ENCODE measurements around the gene GORASP1. TPM values are rescaled to one million over a fixed set of nuclear protein-coding genes. Genes with fewer than 3 reads are reported as not detected.

The GORASP1 gene
- total RNA-seq, 1 experiment from 2014 or later, result 43.6 TPM

GRCh38 chr3:39118931-39119660, 11.7 kb upstream of the GORASP1 start:
- no peaks in the 10 kb centered on the region for H3K4me1 Mint-ChIP-seq (ENCODE audit: low read depth, unreplicated experiment)
- H3K27ac Mint-ChIP-seq (ENCODE audit: unreplicated experiment), result no peak overlapping the region
- TF ChIP-seq, protein P1, sequence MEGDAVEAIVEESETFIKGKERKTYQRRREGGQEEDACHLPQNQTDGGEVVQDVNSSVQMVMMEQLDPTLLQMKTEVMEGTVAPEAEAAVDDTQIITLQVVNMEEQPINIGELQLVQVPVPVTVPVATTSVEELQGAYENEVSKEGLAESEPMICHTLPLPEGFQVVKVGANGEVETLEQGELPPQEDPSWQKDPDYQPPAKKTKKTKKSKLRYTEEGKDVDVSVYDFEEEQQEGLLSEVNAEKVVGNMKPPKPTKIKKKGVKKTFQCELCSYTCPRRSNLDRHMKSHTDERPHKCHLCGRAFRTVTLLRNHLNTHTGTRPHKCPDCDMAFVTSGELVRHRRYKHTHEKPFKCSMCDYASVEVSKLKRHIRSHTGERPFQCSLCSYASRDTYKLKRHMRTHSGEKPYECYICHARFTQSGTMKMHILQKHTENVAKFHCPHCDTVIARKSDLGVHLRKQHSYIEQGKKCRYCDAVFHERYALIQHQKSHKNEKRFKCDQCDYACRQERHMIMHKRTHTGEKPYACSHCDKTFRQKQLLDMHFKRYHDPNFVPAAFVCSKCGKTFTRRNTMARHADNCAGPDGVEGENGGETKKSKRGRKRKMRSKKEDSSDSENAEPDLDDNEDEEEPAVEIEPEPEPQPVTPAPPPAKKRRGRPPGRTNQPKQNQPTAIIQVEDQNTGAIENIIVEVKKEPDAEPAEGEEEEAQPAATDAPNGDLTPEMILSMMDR (IDR thresholded peaks at IDR 0.05; ENCODE audit: insufficient read depth in 1 of 2, low read depth in 1 of 2, low read length in 1 of 2, severe bottlenecking in 1 of 2, unreplicated experiment in 1 of 2), result no peak
- no peak for DNase-seq
- no peak overlapping the region for H3K4me3 Mint-ChIP-seq (ENCODE audit: unreplicated experiment)
- intact Hi-C loops (cut with micrococcal nuclease; ENCODE audit: unreplicated experiment), result no loop called here
- Histone ChIP-seq H3K36me3 (ENCODE audit: control insufficient read depth, insufficient read depth, low read length) (no peaks in the 10 kb centered on the region), H3K27me3 (replicated peaks; ENCODE audit: control insufficient read depth, insufficient read depth, low read length) (no peaks in the 10 kb centered on the region), H3K9me3 (no peaks in the 10 kb centered on the region), H3K4me1 (no peaks in the 10 kb centered on the region), H3K4me3 (ENCODE audit: low read depth, low read length) (no peak overlapping the region)
- ChIA-PET CTCF (interaction anchor here (0.6 to 1.5 kb wide), 2 partner anchors 169 kb away, joined by 3 to 4 read pairs; no protein-coding TSS in a partner anchor), POLR2A (interaction anchor here (0.6 kb wide), 1 partner anchor 41 kb away, joined by 13 read pairs; no protein-coding TSS in a partner anchor)
- BruUV-seq (replicated peaks), result no TSS peak
- no peaks in the 10 kb centered on the region for H3K9me3 Mint-ChIP-seq (ENCODE audit: unreplicated experiment)
- no peaks in the 10 kb centered on the region for H3K36me3 Mint-ChIP-seq (ENCODE audit: insufficient read depth, unreplicated experiment)
- H3K27me3 Mint-ChIP-seq (ENCODE audit: insufficient read depth, unreplicated experiment), result no peaks in the 10 kb centered on the region

GRCh38 chr3:39118079-39118478, 10.7 kb upstream of the GORASP1 start:
- ChIA-PET CTCF (interaction anchor here (1.5 kb wide), 1 partner anchor 170 kb away, joined by 4 read pairs; no protein-coding TSS in a partner anchor), POLR2A (interaction anchor here (1.5 kb wide), 1 partner anchor 10 kb away, joined by 4 read pairs; the partner anchor contains the start of genes GORASP1 and TTC21A)
- Mint-ChIP-seq H3K4me3 (ENCODE audit: unreplicated experiment) (no peak overlapping the region), H3K4me1 (ENCODE audit: low read depth, unreplicated experiment) (no peaks in the 10 kb centered on the region), H3K36me3 (ENCODE audit: insufficient read depth, unreplicated experiment) (no peaks in the 10 kb centered on the region), H3K27me3 (ENCODE audit: insufficient read depth, unreplicated experiment) (no peaks in the 10 kb centered on the region), H3K27ac (ENCODE audit: unreplicated experiment) (no peak overlapping the region), H3K9me3 (ENCODE audit: unreplicated experiment) (no peaks in the 10 kb centered on the region)
- no peak overlapping the region for H3K4me3 ChIP-seq (ENCODE audit: low read depth, low read length)
- TF ChIP-seq, protein P1 (IDR thresholded peaks at IDR 0.05; ENCODE audit: insufficient read depth in 1 of 2, low read depth in 1 of 2, low read length in 1 of 2, severe bottlenecking in 1 of 2, unreplicated experiment in 1 of 2), result no peak
- no peaks in the 10 kb centered on the region for H3K27me3 ChIP-seq (replicated peaks; ENCODE audit: control insufficient read depth, insufficient read depth, low read length)
- no TSS peak for BruUV-seq (replicated peaks)
- intact Hi-C loops (cut with micrococcal nuclease; ENCODE audit: unreplicated experiment), result no loop called here
- H3K4me1 ChIP-seq, result no peaks in the 10 kb centered on the region
- H3K36me3 ChIP-seq (ENCODE audit: control insufficient read depth, insufficient read depth, low read length), result no peaks in the 10 kb centered on the region
- no peak for DNase-seq
- H3K9me3 ChIP-seq, result no peaks in the 10 kb centered on the region

- TF ChIP-seq, protein P1 (IDR thresholded peaks at IDR 0.05; ENCODE audit: insufficient read depth in 1 of 2, low read depth in 1 of 2, low read length in 1 of 2, severe bottlenecking in 1 of 2, unreplicated experiment in 1 of 2), result no peak
- H3K4me1 Mint-ChIP-seq (ENCODE audit: low read depth, unreplicated experiment), result no peaks in the 10 kb centered on the region
- no peaks in the 10 kb centered on the region for H3K27me3 Mint-ChIP-seq (ENCODE audit: insufficient read depth, unreplicated experiment)
- intact Hi-C loops (cut with micrococcal nuclease; ENCODE audit: unreplicated experiment), result no loop called here
- POLR2A ChIA-PET, result no interaction called here
- no peaks in the 10 kb centered on the region for H3K36me3 Mint-ChIP-seq (ENCODE audit: insufficient read depth, unreplicated experiment)
- Histone ChIP-seq H3K4me1 (no peaks in the 10 kb centered on the region), H3K4me3 (ENCODE audit: low read depth, low read length) (no peak overlapping the region), H3K36me3 (ENCODE audit: control insufficient read depth, insufficient read depth, low read length) (no peaks in the 10 kb centered on the region), H3K9me3 (no peaks in the 10 kb centered on the region), H3K27me3 (replicated peaks; ENCODE audit: control insufficient read depth, insufficient read depth, low read length) (no peaks in the 10 kb centered on the region)
- no peak overlapping the region for H3K4me3 Mint-ChIP-seq (ENCODE audit: unreplicated experiment)
- CTCF ChIA-PET, result interaction anchor here (1.0 kb wide), 1 partner anchor 10 kb away, joined by 4 read pairs; no protein-coding TSS in a partner anchor
- no peaks in the 10 kb centered on the region for H3K9me3 Mint-ChIP-seq (ENCODE audit: unreplicated experiment)
- BruUV-seq (replicated peaks), result no TSS peak
- H3K27ac Mint-ChIP-seq (ENCODE audit: unreplicated experiment), result no peak overlapping the region
- DNase-seq, result no peak
These were observed 8.4 kb upstream of the GORASP1 start for GRCh38 chr3:39115870-39116269.

All from Caco-2 (cell line).